ENCODE results near the gene ADARB1. TPM values are rescaled to one million over a fixed set of nuclear protein-coding genes. Genes with fewer than 3 reads are reported as not detected.

ADARB1 gene
- total and polyA plus RNA-seq, 2 of the 4 experiments (the other 2 are of a cell fraction) = 39.8 to 47.3 TPM

- H2BK20ac ChIP-seq (ENCODE audit: low read depth, low read length) = no peak overlapping the region
- ChIA-PET CTCF (no interaction called here), POLR2A (ENCODE audit: unreplicated experiment) (no interaction called here)
- H4K8ac ChIP-seq (ENCODE audit: low read depth in 2 of 2, low read length in 2 of 2) = no peak overlapping the region
- in situ Hi-C loops (cut with MboI; ENCODE audit: low sequenced_read_pairs) = loop anchor here (25.0 kb wide), 1 partner anchor 296 kb away; the partner anchor contains the start of genes SUMO3 and UBE2G2
- peaks cover 35% of the 10 kb centered on the region for H3K9me1 ChIP-seq (ENCODE audit: insufficient read depth, low read length)
- H3K4ac ChIP-seq (ENCODE audit: low read depth, low read length) = no peak overlapping the region
- H3K18ac ChIP-seq (ENCODE audit: low read depth, low read length) = no peak overlapping the region
- no peak overlapping the region for H2AK9ac ChIP-seq (replicated peaks; ENCODE audit: low read depth, low read length, poor library complexity)
- TF ChIP-seq POLR2A (IDR thresholded peaks at IDR 0.05; ENCODE audit: low read depth, low read length) (no peak), CTCF (conservative IDR thresholded peaks at IDR 0.05; ENCODE audit: low read depth, low read length) (no peak), MXI1 (IDR thresholded peaks at IDR 0.05; ENCODE audit: borderline replicate concordance, low read depth, low read length) (no peak), RCOR1 (IDR thresholded peaks at IDR 0.05; ENCODE audit: insufficient replicate concordance, low read length) (no peak), NFE2L2 (IDR thresholded peaks at IDR 0.05; ENCODE audit: low read depth, low read length) (no peak), SMC3 (IDR thresholded peaks at IDR 0.05; ENCODE audit: low read depth, low read length) (no peak), MAFK (IDR thresholded peaks at IDR 0.05; ENCODE audit: low read depth, low read length) (no peak), CHD1 (IDR thresholded peaks at IDR 0.05; ENCODE audit: low read depth, low read length) (no peak), MAZ (IDR thresholded peaks at IDR 0.05; ENCODE audit: borderline replicate concordance, low read depth, low read length) (no peak), BHLHE40 (IDR thresholded peaks at IDR 0.05; ENCODE audit: low read depth, low read length) (no peak), RAD21 (IDR thresholded peaks at IDR 0.05; ENCODE audit: low read length) (no peak), CEBPB (IDR thresholded peaks at IDR 0.05; ENCODE audit: low read depth, low read length) (no peak), FOS (IDR thresholded peaks at IDR 0.05; ENCODE audit: low read depth, low read length) (no peak), RFX5 (IDR thresholded peaks at IDR 0.05; ENCODE audit: low read depth, low read length) (no peak)
- TF ChIP-seq, protein P1, sequence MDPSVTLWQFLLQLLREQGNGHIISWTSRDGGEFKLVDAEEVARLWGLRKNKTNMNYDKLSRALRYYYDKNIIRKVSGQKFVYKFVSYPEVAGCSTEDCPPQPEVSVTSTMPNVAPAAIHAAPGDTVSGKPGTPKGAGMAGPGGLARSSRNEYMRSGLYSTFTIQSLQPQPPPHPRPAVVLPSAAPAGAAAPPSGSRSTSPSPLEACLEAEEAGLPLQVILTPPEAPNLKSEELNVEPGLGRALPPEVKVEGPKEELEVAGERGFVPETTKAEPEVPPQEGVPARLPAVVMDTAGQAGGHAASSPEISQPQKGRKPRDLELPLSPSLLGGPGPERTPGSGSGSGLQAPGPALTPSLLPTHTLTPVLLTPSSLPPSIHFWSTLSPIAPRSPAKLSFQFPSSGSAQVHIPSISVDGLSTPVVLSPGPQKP (IDR thresholded peaks at IDR 0.05; ENCODE audit: borderline replicate concordance, low read depth, low read length) = no peak
- TF ChIP-seq, protein P2, sequence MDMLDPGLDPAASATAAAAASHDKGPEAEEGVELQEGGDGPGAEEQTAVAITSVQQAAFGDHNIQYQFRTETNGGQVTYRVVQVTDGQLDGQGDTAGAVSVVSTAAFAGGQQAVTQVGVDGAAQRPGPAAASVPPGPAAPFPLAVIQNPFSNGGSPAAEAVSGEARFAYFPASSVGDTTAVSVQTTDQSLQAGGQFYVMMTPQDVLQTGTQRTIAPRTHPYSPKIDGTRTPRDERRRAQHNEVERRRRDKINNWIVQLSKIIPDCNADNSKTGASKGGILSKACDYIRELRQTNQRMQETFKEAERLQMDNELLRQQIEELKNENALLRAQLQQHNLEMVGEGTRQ (IDR thresholded peaks at IDR 0.05; ENCODE audit: low read depth, low read length) = no peak
- ATAC-seq (ENCODE audit: low read depth) (no peak), DNase-seq (no peak)
- peaks cover 98% of the 10 kb centered on the region for H4K20me1 ChIP-seq (ENCODE audit: insufficient read depth, low read length)
- dilution Hi-C loops (cut with HindIII; ENCODE audit: low sequenced_read_pairs, unreplicated experiment) = no loop called here
- no peak overlapping the region for H3K23ac ChIP-seq (ENCODE audit: low read depth, low read length)
- no peak overlapping the region for H3K4me3 ChIP-seq (ENCODE audit: insufficient read depth, low read depth, low read length)
- H3K14ac ChIP-seq (replicated peaks; ENCODE audit: low read depth, low read length) = no peak overlapping the region
- no peak overlapping the region for H3K4me2 ChIP-seq (ENCODE audit: low read depth, low read length)
- no peak overlapping the region for H2BK15ac ChIP-seq (ENCODE audit: low read depth, low read length)
- H3K4me1 ChIP-seq (ENCODE audit: control insufficient read depth, insufficient read depth, low read length) = peaks cover 26% of the 10 kb centered on the region
- no peak overlapping the region for H2BK120ac ChIP-seq (ENCODE audit: low read depth, low read length)
- peaks cover 6 to 92% of the 10 kb centered on the region in 2 experiments; a peak in 3 of 4 replicates for H3K79me1 ChIP-seq (ENCODE audit: low read depth in 1 of 2, low read length in 2 of 2)
- no peak overlapping the region for H3K56ac ChIP-seq (ENCODE audit: extremely low read depth, insufficient read depth, low read length)
- no CpG with 5 or more reads among the region's 6 CpGs for WGBS, 2 experiments (ENCODE audit: extremely low coverage in 2 of 2, insufficient read length in 1 of 2)
- no peak overlapping the region for H2AFZ ChIP-seq (replicated peaks; ENCODE audit: low read length, poor library complexity)
- no peak overlapping the region for H3K9ac ChIP-seq (ENCODE audit: low read depth, low read length)
- no peaks in the 10 kb centered on the region for H3K9me3 ChIP-seq (ENCODE audit: control insufficient read depth, insufficient read depth, low read length)
- H3K27ac ChIP-seq (ENCODE audit: insufficient read depth, low read length) = no peak overlapping the region
- H4K91ac ChIP-seq (ENCODE audit: insufficient read depth, low read depth, low read length) = no peak overlapping the region
- H3K27me3 ChIP-seq (ENCODE audit: control insufficient read depth, insufficient read depth, low read length) = no peaks in the 10 kb centered on the region
- BruUV-seq (replicated peaks) = no TSS peak
- peaks cover 7% of the 10 kb centered on the region for H3K36me3 ChIP-seq (ENCODE audit: control insufficient read depth, insufficient read depth, low read length)
- H4K5ac ChIP-seq (ENCODE audit: low read depth, low read length) = no peak overlapping the region
- no peak overlapping the region for H2BK5ac ChIP-seq (ENCODE audit: low read depth, low read length, poor library complexity, severe bottlenecking)
- H2AK5ac ChIP-seq (ENCODE audit: low read depth, low read length) = no peak overlapping the region
- intact Hi-C loops (cut with micrococcal nuclease) = no loop called here
These were observed 33.8 kb downstream of the ADARB1 start for GRCh38 chr21:45108034-45108790.

All from IMR-90 (cell line).